ENCODE results near the gene CRAT.

Gene CRAT

DNA sequence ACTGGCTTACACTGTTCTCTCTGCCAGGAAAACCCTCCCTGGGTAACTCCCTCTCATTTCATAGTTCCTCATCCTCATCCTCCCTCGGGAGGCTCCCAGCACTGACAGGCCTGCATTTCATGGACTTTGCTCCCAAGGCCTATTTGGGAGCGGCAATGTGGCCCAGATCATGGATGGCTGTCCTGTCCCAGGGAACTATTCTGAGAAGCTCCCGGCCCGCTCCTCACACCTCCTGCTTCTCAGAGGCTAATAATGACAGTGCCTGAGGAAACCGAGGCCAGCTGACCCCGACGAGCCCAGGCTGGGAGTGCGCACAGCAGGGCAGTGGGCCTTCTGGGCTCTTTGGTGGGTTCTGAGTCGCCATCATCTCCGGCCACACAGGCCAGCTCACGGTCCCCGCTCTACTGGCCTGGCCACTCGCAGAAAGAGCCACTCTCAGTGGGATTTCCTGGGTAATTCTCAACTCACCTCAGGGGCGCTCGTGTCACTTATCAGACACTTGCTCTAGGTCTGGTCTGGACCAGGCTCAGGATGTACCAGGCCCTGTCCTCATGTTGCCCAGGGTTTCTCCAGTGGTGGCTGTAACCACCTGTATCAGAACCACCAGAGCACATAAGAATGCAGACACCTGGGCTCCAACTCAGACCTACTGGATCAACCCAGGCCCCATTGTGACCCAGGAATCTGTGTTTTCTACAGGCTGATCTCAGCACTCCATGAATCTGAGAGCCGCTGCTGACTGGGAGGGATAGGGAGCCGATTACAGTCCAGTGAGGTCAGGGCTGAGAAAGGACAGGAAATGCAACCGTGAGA is 31.7 kb downstream of the CRAT start:
- TF ChIP-seq POLR2AphosphoS5 (IDR thresholded peaks at IDR 0.05; ENCODE audit: low read depth) (no peak), GABPA (IDR thresholded peaks at IDR 0.05; ENCODE audit: low read depth) (no peak), SPI1 (IDR thresholded peaks at IDR 0.05; ENCODE audit: borderline replicate concordance, low read depth) (no peak)
- TF ChIP-seq, protein P1, sequence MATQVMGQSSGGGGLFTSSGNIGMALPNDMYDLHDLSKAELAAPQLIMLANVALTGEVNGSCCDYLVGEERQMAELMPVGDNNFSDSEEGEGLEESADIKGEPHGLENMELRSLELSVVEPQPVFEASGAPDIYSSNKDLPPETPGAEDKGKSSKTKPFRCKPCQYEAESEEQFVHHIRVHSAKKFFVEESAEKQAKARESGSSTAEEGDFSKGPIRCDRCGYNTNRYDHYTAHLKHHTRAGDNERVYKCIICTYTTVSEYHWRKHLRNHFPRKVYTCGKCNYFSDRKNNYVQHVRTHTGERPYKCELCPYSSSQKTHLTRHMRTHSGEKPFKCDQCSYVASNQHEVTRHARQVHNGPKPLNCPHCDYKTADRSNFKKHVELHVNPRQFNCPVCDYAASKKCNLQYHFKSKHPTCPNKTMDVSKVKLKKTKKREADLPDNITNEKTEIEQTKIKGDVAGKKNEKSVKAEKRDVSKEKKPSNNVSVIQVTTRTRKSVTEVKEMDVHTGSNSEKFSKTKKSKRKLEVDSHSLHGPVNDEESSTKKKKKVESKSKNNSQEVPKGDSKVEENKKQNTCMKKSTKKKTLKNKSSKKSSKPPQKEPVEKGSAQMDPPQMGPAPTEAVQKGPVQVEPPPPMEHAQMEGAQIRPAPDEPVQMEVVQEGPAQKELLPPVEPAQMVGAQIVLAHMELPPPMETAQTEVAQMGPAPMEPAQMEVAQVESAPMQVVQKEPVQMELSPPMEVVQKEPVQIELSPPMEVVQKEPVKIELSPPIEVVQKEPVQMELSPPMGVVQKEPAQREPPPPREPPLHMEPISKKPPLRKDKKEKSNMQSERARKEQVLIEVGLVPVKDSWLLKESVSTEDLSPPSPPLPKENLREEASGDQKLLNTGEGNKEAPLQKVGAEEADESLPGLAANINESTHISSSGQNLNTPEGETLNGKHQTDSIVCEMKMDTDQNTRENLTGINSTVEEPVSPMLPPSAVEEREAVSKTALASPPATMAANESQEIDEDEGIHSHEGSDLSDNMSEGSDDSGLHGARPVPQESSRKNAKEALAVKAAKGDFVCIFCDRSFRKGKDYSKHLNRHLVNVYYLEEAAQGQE (IDR thresholded peaks at IDR 0.05; ENCODE audit: insufficient replicate concordance, low read depth) = no peak
- TF ChIP-seq, protein P2, sequence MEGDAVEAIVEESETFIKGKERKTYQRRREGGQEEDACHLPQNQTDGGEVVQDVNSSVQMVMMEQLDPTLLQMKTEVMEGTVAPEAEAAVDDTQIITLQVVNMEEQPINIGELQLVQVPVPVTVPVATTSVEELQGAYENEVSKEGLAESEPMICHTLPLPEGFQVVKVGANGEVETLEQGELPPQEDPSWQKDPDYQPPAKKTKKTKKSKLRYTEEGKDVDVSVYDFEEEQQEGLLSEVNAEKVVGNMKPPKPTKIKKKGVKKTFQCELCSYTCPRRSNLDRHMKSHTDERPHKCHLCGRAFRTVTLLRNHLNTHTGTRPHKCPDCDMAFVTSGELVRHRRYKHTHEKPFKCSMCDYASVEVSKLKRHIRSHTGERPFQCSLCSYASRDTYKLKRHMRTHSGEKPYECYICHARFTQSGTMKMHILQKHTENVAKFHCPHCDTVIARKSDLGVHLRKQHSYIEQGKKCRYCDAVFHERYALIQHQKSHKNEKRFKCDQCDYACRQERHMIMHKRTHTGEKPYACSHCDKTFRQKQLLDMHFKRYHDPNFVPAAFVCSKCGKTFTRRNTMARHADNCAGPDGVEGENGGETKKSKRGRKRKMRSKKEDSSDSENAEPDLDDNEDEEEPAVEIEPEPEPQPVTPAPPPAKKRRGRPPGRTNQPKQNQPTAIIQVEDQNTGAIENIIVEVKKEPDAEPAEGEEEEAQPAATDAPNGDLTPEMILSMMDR (IDR thresholded peaks at IDR 0.05; ENCODE audit: insufficient read depth, low read length) = no peak
- no peak overlapping the region for H3K27ac ChIP-seq (replicated peaks)
- DNase-seq (ENCODE audit: low read depth in 1 of 2, low spot score in 1 of 2) = no peak

DNA sequence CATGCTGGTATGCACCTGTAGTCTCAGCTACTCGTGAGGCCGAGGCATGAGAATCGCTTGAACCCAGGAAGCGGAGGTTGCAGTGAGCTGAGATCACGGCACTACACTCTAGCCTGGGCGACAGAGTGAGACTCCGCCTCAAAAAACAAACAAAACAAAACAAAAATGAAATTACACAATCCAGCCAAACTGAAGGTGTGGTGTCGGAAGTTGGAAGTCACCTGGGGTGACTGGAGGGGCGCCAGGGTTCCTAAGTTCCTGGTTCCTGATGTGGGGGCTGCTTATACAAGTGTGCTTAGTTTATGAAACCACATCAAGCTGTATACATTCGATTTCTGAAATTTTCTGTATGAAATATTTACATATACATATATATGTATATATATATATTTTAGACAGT is 33.4 kb downstream of the CRAT start:
- H3K27ac ChIP-seq (replicated peaks) = no peak overlapping the region
- TF ChIP-seq, protein P1 (IDR thresholded peaks at IDR 0.05; ENCODE audit: insufficient replicate concordance, low read depth) = no peak
- TF ChIP-seq SPI1 (IDR thresholded peaks at IDR 0.05; ENCODE audit: borderline replicate concordance, low read depth) = no peak
- TF ChIP-seq, protein P2 (IDR thresholded peaks at IDR 0.05; ENCODE audit: insufficient read depth, low read length) = no peak
- TF ChIP-seq GABPA (IDR thresholded peaks at IDR 0.05; ENCODE audit: low read depth) = no peak
- no peak for TF ChIP-seq POLR2AphosphoS5 (IDR thresholded peaks at IDR 0.05; ENCODE audit: low read depth)

More for the DNA sequence above, 31.7 kb downstream of the CRAT start:
- no peak overlapping the region for H3K4me3 ChIP-seq (replicated peaks; ENCODE audit: insufficient read depth, low read length)
- no peaks in the 10 kb centered on the region for H3K27me3 ChIP-seq (ENCODE audit: insufficient read depth, poor library complexity, severe bottlenecking)

DNA sequence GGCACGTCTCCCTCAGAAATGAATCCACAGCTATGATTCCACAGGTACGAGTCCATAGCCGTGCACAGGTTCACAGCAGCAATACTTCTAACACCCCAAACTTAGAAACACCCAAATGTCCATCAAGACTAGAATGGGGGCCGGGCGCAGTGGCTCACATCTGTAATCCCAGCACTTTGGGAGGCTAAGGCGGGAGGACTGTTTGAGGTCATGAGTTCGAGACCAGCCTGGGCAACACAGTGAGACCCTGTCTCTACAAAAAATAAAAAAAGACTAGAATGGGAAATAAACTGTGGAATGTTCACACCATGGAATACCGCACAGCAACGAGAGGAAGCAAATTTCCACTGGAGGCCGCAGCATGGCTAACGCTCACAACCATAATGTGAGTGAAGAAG is 34.0 kb downstream of the CRAT start:
- no peaks in the 10 kb centered on the region for H3K27me3 ChIP-seq (ENCODE audit: insufficient read depth, poor library complexity, severe bottlenecking)
- H3K4me3 ChIP-seq (replicated peaks; ENCODE audit: insufficient read depth, low read length) = no peak overlapping the region
- TF ChIP-seq SPI1 (IDR thresholded peaks at IDR 0.05; ENCODE audit: borderline replicate concordance, low read depth) = no peak
- TF ChIP-seq, protein P2 (IDR thresholded peaks at IDR 0.05; ENCODE audit: insufficient read depth, low read length) = no peak
- TF ChIP-seq POLR2AphosphoS5 (IDR thresholded peaks at IDR 0.05; ENCODE audit: low read depth) = no peak
- TF ChIP-seq, protein P1 (IDR thresholded peaks at IDR 0.05; ENCODE audit: insufficient replicate concordance, low read depth) = no peak
- TF ChIP-seq GABPA (IDR thresholded peaks at IDR 0.05; ENCODE audit: low read depth) = no peak
- no peak overlapping the region for H3K27ac ChIP-seq (replicated peaks)
- DNase-seq (ENCODE audit: low read depth in 1 of 2, low spot score in 1 of 2) = no peak

More for the DNA sequence above, 33.4 kb downstream of the CRAT start:
- DNase-seq (ENCODE audit: low read depth in 1 of 2, low spot score in 1 of 2) = no peak
- H3K4me3 ChIP-seq (replicated peaks; ENCODE audit: insufficient read depth, low read length) = no peak overlapping the region
- H3K27me3 ChIP-seq (ENCODE audit: insufficient read depth, poor library complexity, severe bottlenecking) = no peaks in the 10 kb centered on the region
